Thyroid gland (tissue), 4 donors: ENCODE data around the gene CHCHD6. TPM values are rescaled to one million over a fixed set of nuclear protein-coding genes. Genes with fewer than 3 reads are reported as not detected.

Experiments used
- DNase-seq, 2 donors: peaks; one replicate each; pipeline ENCODE4 v3.0.0-alpha.2; 2019
- H3K27ac ChIP-seq, 3 donors: fragments of 200-600 bp; sonication (generic); 1 replicate in 2 of 3; 2 replicates in 1 of 3; pipeline ENCODE4 v1.5.1; 2016 to 2019; ENCODE audit warnings: mild to moderate bottlenecking in 1 of 3, moderate library complexity in 1 of 3
- H3K27me3 ChIP-seq: fragments of 200-600 bp; sonication (generic); one replicate; pipeline ENCODE4 v1.5.1; 2019
- H3K36me3 ChIP-seq, 2 donors: fragments of 200-600 bp; sonication (generic); one replicate each; pipeline ENCODE4 v1.5.1; 2016 to 2019
- H3K4me1 ChIP-seq, 2 donors: fragments of 200-600 bp; sonication (generic); one replicate each; pipeline ENCODE4 v1.5.1; 2017 to 2019
- H3K4me3 ChIP-seq, 3 donors: fragments of 200-600 bp; sonication (generic); replicated peaks in 1 of 3; 1 replicate in 2 of 3; 2 replicates in 1 of 3; pipeline ENCODE4 v1.5.1; 2016; ENCODE audit warnings: mild to moderate bottlenecking in 1 of 3
- H3K9me3 ChIP-seq: fragments of 200-600 bp; sonication (generic); one replicate; pipeline ENCODE4 v1.5.1; 2017
- CTCF ChIP-seq, 6 experiments: fragments of 200-600 bp in 3 of 6; fragments of 450-650 bp in 3 of 6; sonication (generic) in 3 of 6; IDR thresholded peaks; one replicate each; pipeline ENCODE4 v1.5.1; 2016 to 2019; ENCODE audit warnings: antibody characterized with exemption in 6 of 6, mild to moderate bottlenecking in 2 of 6, inconsistent platforms in 1 of 6, moderate library complexity in 1 of 6
- POLR2A ChIP-seq, 2 donors: fragments of 450-650 bp; IDR thresholded peaks; one replicate each; pipeline ENCODE4 v1.6.1; 2017; ENCODE audit warnings: antibody characterized with exemption in 2 of 2, mild to moderate bottlenecking in 2 of 2, moderate library complexity in 1 of 2
- WGBS, 2 donors: methylation state at CpG; one replicate each; pipeline ENCODE4 v1.1.5; 2017; 5-methylcytosine and 5-hydroxymethylcytosine counted together
- intact Hi-C: fragments of 100-400 bp; cut with DNase I; formaldehyde crosslinking; loops from one replicate; pipeline ENCODE4 v1.15.1; 2023
- total RNA-seq, 4 donors: library from RNA; depleted of rRNA; stranded (reverse); fragments of >200 nt; gene quantifications; one replicate each; pipeline ENCODE4 v1.2.3, GENCODE V29; 2016

CHCHD6 gene
- total RNA-seq, 4 donors from 2014 or later, result 22.9 to 27.8 (median 24.4) TPM

GRCh38 chr3:126983276-126983652 is 279.2 kb downstream of the CHCHD6 start:
- TF ChIP-seq POLR2A (IDR thresholded peaks at IDR 0.05), result no peak
- TF ChIP-seq CTCF (IDR thresholded peaks at IDR 0.05), result no peak
- H3K4me3 ChIP-seq, result peak overlapping the region in 1 of 3 donors; percentile 78
- DNase-seq, result no peak
- no peak overlapping the region for H3K27ac ChIP-seq
- intact Hi-C loops, result loop anchor here (5.0 to 10.0 kb wide), 3 partner anchors 231 to 472 kb away; no protein-coding TSS in a partner anchor
- 0% methylated on average over 2 of the region's 70 CpGs; no CpG with 5 or more reads in 1 of the 2 donors for WGBS, 2 donors
- no peaks in the 10 kb centered on the region for H3K9me3 ChIP-seq
- peaks cover 14 to 40% of the 10 kb centered on the region in 2 donors for H3K4me1 ChIP-seq
- H3K36me3 ChIP-seq, result no peaks in the 10 kb centered on the region
- no peaks in the 10 kb centered on the region for H3K27me3 ChIP-seq

- WGBS, 2 donors, result 1% methylated on average over 14 of the region's 61 CpGs; no CpG with 5 or more reads in 1 of the 2 donors
- no peaks in the 10 kb centered on the region for H3K27me3 ChIP-seq
- peak overlapping the region; percentile 62 to 78 (median 68) for H3K4me3 ChIP-seq
- peaks cover 14 to 40% of the 10 kb centered on the region in 2 donors for H3K4me1 ChIP-seq
- DNase-seq, result peak; percentile 28 to 43
- peaks cover 0 to 3% of the 10 kb centered on the region in 2 donors for H3K36me3 ChIP-seq
- no peaks in the 10 kb centered on the region for H3K9me3 ChIP-seq
- H3K27ac ChIP-seq, result no peak overlapping the region
- intact Hi-C loops, result loop anchor here (5.0 to 10.0 kb wide), 3 partner anchors 232 to 471 kb away; no protein-coding TSS in a partner anchor
- TF ChIP-seq CTCF (IDR thresholded peaks at IDR 0.05), result no peak
Measured at GRCh38 chr3:126983653-126984390, 279.8 kb downstream of the CHCHD6 start.

GRCh38 chr3:126984391-126985131 is 280.5 kb downstream of the CHCHD6 start:
- H3K27me3 ChIP-seq, result no peaks in the 10 kb centered on the region
- DNase-seq, result no peak
- intact Hi-C loops, result loop anchor here (5.0 to 10.0 kb wide), 3 partner anchors 232 to 470 kb away; no protein-coding TSS in a partner anchor
- H3K27ac ChIP-seq, result no peak overlapping the region
- H3K9me3 ChIP-seq, result no peaks in the 10 kb centered on the region
- H3K4me3 ChIP-seq, result peak overlapping the region in 2 of 3 donors; percentile 68 to 78
- TF ChIP-seq POLR2A (IDR thresholded peaks at IDR 0.05) (no peak), CTCF (IDR thresholded peaks at IDR 0.05) (no peak)
- WGBS, 2 donors, result 80 to 83% methylated on average over 5 to 12 of the region's 21 CpGs
- peaks cover 14 to 40% of the 10 kb centered on the region in 2 donors for H3K4me1 ChIP-seq
- peaks cover 0 to 8% of the 10 kb centered on the region in 2 donors for H3K36me3 ChIP-seq

- Histone ChIP-seq H3K27ac (no peak overlapping the region), H3K36me3 (peaks cover 0 to 14% of the 10 kb centered on the region in 2 donors), H3K4me1 (peaks cover 14 to 40% of the 10 kb centered on the region in 2 donors), H3K4me3 (no peak overlapping the region), H3K27me3 (no peaks in the 10 kb centered on the region), H3K9me3 (no peaks in the 10 kb centered on the region)
- DNase-seq, result no peak
- intact Hi-C loops, result loop anchor here (10.0 kb wide), 1 partner anchor 469 kb away; no protein-coding TSS in a partner anchor
- TF ChIP-seq CTCF (IDR thresholded peaks at IDR 0.05) (no peak), POLR2A (IDR thresholded peaks at IDR 0.05) (no peak)
- 90 to 92% methylated on average over 13 to 17 of the region's 17 CpGs for WGBS, 2 donors
Measured at GRCh38 chr3:126985132-126985985, 281.3 kb downstream of the CHCHD6 start.
